ELF-1 (cell line): ENCODE data around the gene ARHGEF4.
A peak's percentile ranks its signal among the peaks of the same experiment; 100 is the strongest.

Experiments
- DNase-seq: peaks from one replicate; pipeline ENCODE4 v3.0.0-alpha.2; 2016; ENCODE audit warnings: low read depth, low spot score

ARHGEF4 gene

GRCh38 chr2:131038258-131039100 is 201.8 kb downstream of the ARHGEF4 start:
- no peak for DNase-seq

DNA sequence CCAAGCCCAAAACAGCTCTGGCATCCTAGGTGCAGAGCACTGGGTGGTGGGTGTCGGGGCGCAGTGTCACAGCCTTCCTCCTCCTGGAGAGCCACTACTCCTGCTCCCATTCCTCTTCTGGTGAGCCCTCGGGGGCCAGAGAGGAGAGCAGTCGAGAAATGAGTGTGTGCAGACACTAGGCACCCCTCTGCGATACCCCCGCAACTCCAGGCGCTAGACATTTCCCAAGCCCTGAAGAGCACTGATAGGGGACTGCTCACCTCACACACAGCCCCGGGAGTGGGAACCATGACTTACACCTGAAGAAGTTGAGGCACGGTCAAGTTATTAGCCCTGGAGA is 202.4 kb downstream of the ARHGEF4 start:
- no peak for DNase-seq

DNA sequence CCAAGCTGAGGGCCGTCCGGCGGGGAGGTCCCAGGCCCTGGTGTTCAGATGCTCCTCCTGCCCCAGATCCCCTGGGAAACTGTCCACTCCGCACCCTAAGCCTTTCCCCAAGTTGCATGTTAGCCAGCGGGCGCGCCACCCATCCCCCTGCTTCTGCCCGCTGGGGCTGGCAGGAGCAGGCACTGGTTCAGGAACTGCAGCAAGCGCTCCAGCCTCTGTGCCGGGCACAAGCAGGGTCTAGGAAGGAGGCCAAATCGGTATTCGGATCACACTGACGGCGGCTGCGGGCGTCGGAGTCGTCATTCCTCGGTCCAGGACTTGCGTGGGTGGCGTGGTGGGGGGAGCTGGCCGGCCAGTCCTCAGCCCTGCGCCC is 202.8 kb downstream of the ARHGEF4 start:
- DNase-seq, result no peak

DNA sequence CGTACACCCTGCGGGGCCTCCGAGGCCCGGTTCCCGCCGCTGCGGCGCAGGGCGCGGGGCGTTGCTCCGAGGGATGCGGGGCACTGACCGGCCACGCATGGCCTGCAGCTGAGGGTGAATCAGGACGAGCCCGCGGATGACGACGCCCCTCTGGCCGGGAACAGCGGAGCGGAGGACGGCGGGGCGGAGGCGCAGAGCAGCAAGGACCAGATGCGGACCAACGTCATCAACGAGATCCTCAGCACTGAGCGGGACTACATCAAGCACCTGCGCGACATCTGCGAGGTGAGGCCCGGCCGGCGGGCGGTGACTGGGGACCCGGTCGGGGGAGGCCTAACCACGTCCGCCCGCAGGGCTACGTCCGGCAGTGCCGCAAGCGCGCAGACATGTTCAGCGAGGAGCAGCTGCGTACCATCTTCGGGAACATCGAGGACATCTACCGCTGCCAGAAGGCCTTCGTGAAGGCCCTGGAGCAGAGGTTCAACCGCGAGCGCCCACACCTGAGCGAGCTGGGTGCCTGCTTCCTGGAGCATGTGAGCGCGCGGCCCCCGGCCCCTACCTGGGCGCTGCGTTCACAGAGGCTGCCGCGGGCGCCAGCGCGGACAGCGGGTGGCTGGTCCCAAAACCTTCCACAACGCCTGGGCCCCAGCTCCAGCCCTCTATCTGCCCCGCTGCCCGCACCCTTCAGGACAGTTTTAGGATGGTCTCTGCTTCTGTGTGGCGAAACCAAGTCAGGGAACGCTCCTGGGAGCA is 203.4 kb downstream of the ARHGEF4 start:
- peak; percentile 28 for DNase-seq

DNA sequence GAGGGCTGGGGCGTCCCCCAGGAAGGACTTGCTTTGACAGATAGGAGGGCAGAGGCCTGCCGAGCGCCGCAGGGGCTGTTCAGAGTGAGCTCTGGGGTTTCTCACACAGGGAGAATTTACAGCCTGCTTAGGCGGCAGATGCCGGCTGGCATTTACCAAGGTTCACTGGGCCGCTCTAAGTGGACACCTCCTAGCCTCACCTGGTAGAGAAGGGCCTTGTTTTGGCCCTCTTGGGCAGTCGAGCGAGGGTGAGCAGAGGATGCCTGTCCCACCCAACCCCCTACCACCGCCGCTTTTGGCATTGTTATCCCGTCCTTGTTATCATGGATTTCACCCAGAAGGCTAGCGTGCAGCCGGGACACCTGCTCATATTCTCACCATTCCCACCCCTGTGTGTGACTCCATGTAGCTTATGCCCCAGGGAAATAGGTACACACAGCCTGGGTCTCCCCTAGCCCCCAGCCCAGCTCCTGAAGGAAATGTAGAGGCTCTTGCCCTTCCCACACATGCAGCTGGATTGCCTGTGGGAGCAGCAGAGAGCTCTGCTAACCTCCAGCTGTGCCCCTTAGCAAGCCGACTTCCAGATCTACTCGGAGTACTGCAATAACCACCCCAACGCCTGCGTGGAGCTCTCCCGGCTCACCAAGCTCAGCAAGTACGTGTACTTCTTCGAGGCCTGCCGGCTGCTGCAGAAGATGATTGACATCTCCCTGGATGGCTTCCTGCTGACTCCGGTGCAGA is 204.1 kb downstream of the ARHGEF4 start:
- DNase-seq, result peak; percentile 62

- DNase-seq, result no peak
These were observed 204.9 kb downstream of the ARHGEF4 start for GRCh38 chr2:131041402-131042147.

GRCh38 chr2:131042148-131042775 is 205.5 kb downstream of the ARHGEF4 start:
- DNase-seq, result no peak

GRCh38 chr2:131043199-131044074 is 206.7 kb downstream of the ARHGEF4 start:
- DNase-seq, result no peak

- DNase-seq, result no peak
These were observed 207.5 kb downstream of the ARHGEF4 start for GRCh38 chr2:131044075-131044756.

- DNase-seq, result no peak
These were observed 208.0 kb downstream of the ARHGEF4 start for GRCh38 chr2:131044757-131045150.

GRCh38 chr2:131045286-131046027 is 208.7 kb downstream of the ARHGEF4 start:
- DNase-seq, result no peak

DNA sequence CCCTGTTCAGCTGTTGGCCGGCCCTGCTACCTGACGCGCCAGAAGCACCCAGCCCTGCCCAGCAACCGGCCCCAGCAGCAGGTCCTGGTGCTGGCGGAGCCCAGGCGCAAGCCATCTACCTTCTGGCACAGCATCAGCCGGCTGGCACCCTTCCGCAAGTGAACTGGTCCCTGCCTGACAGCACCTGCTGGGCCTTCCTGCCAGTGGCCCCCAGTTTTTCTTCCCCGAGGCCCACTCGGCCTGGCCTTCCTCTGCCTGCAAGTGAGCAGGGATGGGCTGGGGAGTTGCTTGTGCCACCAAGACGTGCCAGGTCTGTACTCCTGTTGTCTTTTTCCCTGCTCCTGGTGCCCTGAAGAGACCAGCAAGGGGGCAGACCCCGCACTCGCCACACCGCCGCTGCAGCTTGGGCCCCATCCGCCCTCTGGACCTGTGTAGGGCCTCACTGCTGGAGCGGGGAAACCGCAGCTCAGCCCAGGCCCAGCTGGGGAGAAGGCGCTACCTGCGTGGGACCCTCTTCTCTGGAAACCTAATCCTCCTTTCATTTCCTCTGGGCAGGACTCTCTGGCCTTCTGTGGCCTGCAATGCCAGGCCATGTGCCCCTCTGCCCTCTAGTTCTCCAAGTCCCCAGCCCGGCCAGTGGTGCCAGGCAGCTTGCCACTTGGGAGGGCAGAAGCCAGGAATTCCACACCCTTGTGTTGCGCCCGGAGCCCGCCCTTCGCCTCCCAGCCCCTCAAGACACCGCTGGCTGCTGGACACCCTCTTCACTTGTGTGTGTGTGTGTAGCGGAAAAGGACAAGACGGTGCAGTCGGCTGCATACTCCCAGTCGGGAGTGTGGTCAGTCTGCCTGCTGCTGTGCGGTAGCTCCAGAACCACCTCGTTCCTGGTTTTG is 209.6 kb downstream of the ARHGEF4 start:
- DNase-seq, result no peak

DNA sequence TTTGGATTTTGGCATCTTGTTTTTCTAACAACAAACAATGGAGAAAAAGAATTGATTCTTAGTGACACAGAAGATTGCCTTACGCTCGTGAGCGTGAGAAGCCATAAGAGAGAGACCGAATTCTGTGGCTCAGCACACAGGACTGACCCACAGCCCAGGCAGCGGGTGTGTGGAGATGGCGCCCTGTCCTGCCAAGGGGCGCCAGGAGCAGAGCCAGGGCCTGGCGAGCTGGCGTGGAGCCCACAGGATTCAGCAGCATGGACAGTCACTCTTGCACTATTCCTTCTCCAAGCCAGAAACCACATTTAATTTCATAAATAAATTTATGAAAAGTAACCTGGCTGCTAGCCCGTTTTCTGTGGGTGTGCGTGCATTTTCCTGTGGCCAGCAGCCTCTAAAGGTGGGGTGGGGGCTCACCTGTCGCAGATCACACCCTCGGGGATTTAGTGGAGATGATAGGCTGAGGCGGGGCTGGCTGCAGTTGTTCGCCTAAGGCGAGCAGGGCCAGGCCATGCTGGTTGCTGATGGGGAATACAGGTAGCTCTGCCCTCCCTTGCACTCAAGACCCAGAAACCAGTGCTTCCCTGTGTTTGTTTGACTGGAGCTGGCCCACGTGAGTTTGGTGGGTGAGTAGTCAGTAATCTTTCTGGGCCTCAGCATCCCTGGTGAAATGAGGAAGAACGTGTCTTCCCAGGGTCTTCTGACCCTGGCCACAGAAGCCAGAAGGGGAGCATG is 210.4 kb downstream of the ARHGEF4 start:
- no peak for DNase-seq

DNA sequence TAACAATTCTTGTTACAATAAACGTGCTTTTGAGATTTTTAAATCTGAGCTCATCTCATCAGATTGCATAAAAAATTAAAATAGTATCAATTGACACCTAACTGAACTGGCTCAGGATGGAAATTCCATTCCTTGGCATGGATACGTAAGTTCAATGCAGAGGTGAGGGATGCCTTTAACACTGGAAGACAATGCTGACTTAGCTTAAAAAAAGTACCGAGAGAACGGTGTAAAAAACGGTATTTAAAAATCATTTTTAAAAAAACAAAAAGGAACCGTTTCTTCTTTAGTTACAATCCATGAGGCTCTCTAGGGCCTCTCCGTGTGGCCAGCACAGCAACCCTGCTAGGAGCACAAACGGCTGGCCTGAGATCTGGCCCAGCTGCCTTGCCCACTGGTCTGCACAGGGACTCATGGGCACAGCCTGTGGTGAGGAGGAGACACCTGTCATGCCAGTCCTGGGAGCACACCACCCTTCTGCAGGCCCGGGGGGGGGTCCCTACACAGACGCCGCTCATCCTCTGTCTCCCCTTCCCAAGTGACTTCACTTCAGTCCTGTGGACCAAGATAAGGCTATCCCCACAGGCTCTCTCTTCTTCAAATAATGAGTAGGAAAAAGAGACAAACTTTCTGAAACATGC is 211.3 kb downstream of the ARHGEF4 start:
- no peak for DNase-seq

- DNase-seq, result no peak
These were observed 211.9 kb downstream of the ARHGEF4 start for GRCh38 chr2:131048641-131049040.

DNA sequence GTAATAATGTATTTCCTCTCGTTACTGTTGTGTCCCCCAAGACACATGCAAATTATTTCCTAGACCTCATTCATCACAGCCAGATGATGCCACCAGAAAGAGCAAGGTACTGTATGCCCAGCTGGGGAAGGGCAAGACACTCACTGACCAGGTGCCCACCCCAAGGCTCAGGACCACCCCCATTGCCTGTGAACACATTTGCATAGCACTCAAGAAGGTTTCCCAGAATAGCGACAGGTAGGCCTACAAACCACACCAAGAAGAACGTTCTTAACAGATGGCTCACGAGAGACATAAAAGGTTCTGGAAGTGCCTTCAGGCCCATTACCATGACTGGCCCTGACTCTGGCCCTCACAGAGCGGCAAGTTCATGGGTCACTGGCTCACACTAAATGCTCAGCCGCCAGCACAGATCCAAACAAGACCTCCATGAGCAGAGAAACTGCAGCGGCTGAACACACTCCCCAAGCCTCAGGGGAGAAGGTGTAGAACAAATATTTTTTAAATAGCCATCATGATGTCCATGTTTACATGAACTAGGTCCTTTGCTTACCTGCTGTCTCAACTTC is 212.5 kb downstream of the ARHGEF4 start:
- DNase-seq, result no peak
